ENCODE measurements around the gene RAB3D. TPM values are rescaled to one million over a fixed set of nuclear protein-coding genes. Genes with fewer than 3 reads are reported as not detected.

Gene RAB3D
- total RNA-seq, 1 experiment from 2014 or later, result 0.86 TPM

GRCh38 chr19:11296264-11296663, 43.2 kb downstream of the RAB3D start:
- DNase-seq (ENCODE audit: low read depth), result no peak

GRCh38 chr19:11295665-11296245, 43.7 kb downstream of the RAB3D start, which contains the start of gene TSPAN16:
Gene TSPAN16, plus strand, starts transcription at chr19:11296160. Its CDS starts 138 bp downstream, at chr19:11296298.
- no peak for DNase-seq (ENCODE audit: low read depth)

GRCh38 chr19:11295180-11295579, 44.3 kb downstream of the RAB3D start:
- no peak for DNase-seq (ENCODE audit: low read depth)

GRCh38 chr19:11293433-11294389, 45.7 kb downstream of the RAB3D start:
- DNase-seq (ENCODE audit: low read depth), result peak; percentile 96

GRCh38 chr19:11291991-11292390, 47.5 kb downstream of the RAB3D start:
- DNase-seq (ENCODE audit: low read depth), result no peak

- DNase-seq (ENCODE audit: low read depth), result no peak
Observed at GRCh38 chr19:11291415-11291814, 48.0 kb downstream of the RAB3D start.

- no peak for DNase-seq (ENCODE audit: low read depth)
Observed at GRCh38 chr19:11290256-11290655, 49.2 kb downstream of the RAB3D start.

- no peak for DNase-seq (ENCODE audit: low read depth)
Observed at GRCh38 chr19:11288349-11288748, 51.1 kb downstream of the RAB3D start.

GRCh38 chr19:11286312-11286974, 53.0 kb downstream of the RAB3D start:
- peak; percentile 50 for DNase-seq (ENCODE audit: low read depth)

- DNase-seq (ENCODE audit: low read depth), result no peak
Observed at GRCh38 chr19:11284515-11284914, 54.9 kb downstream of the RAB3D start.

GRCh38 chr19:11281356-11282049, 58.0 kb downstream of the RAB3D start:
- no peak for DNase-seq (ENCODE audit: low read depth)

- peak; percentile 43 for DNase-seq (ENCODE audit: low read depth)
Observed at GRCh38 chr19:11279505-11280236, 59.8 kb downstream of the RAB3D start.

- no peak for DNase-seq (ENCODE audit: low read depth)
Observed at GRCh38 chr19:11278670-11279069, 60.8 kb downstream of the RAB3D start.

- no peak for DNase-seq (ENCODE audit: low read depth)
Observed at GRCh38 chr19:11274533-11275086, 64.8 kb downstream of the RAB3D start.

- DNase-seq (ENCODE audit: low read depth), result no peak
Observed at GRCh38 chr19:11273989-11274388, 65.5 kb downstream of the RAB3D start.

GRCh38 chr19:11273296-11273695, 66.2 kb downstream of the RAB3D start:
- DNase-seq (ENCODE audit: low read depth), result no peak

Other genes with a start within 250 kb of the RAB3D start
- gene SPC24, start 183.9 kb downstream of the RAB3D start, total RNA-seq (2014; rRNA removed; shearing (Covaris generic)), result 54.7 and 94.6 TPM in 2 replicates
- gene KANK2, start 142.1 kb downstream of the RAB3D start, total RNA-seq (2014; rRNA removed; shearing (Covaris generic)), result 49.0 and 75.1 TPM in 2 replicates
- not detected in 2 replicates for gene ANGPTL8, start 100.0 kb downstream of the RAB3D start, total RNA-seq (2014; rRNA removed; shearing (Covaris generic))
- gene DOCK6, start 77.1 kb downstream of the RAB3D start, total RNA-seq (2014; rRNA removed; shearing (Covaris generic)), result 2.9 and 4.3 TPM in 2 replicates
- not detected in 2 replicates for gene TSPAN16, start 43.5 kb downstream of the RAB3D start, total RNA-seq (2014; rRNA removed; shearing (Covaris generic))
- gene TMEM205, start 6.6 kb upstream of the RAB3D start, total RNA-seq (2014; rRNA removed; shearing (Covaris generic)), result 124 and 181 TPM in 2 replicates
- 0.63 and 0.68 TPM in 2 replicates for gene CCDC159, start 6.9 kb upstream of the RAB3D start, total RNA-seq (2014; rRNA removed; shearing (Covaris generic))
- 5.2 and 12.1 TPM in 2 replicates for gene PLPPR2, start 15.8 kb upstream of the RAB3D start, total RNA-seq (2014; rRNA removed; shearing (Covaris generic))
- 0.57 and 1.4 TPM in 2 replicates for gene SWSAP1, start 35.0 kb upstream of the RAB3D start, total RNA-seq (2014; rRNA removed; shearing (Covaris generic))
- gene EPOR, start 44.7 kb upstream of the RAB3D start, total RNA-seq (2014; rRNA removed; shearing (Covaris generic)), result 1.7 and 2.8 TPM in 2 replicates
- gene RGL3, start 79.7 kb upstream of the RAB3D start, total RNA-seq (2014; rRNA removed; shearing (Covaris generic)), result not detected in 2 replicates
- gene ODAD3, start 95.5 kb upstream of the RAB3D start, total RNA-seq (2014; rRNA removed; shearing (Covaris generic)), result not detected in 2 replicates
- 83.6 and 85.8 TPM in 2 replicates for gene PRKCSH, start 96.0 kb upstream of the RAB3D start, total RNA-seq (2014; rRNA removed; shearing (Covaris generic))
- gene ELAVL3, start 141.4 kb upstream of the RAB3D start, total RNA-seq (2014; rRNA removed; shearing (Covaris generic)), result not detected in 2 replicates
- 6.3 and 10.3 TPM in 2 replicates for gene ZNF653, start 166.2 kb upstream of the RAB3D start, total RNA-seq (2014; rRNA removed; shearing (Covaris generic))
- 66.3 and 96.0 TPM in 2 replicates for gene ECSIT, start 189.5 kb upstream of the RAB3D start, total RNA-seq (2014; rRNA removed; shearing (Covaris generic))
- gene CNN1, start 199.2 kb upstream of the RAB3D start, total RNA-seq (2014; rRNA removed; shearing (Covaris generic)), result 7.2 and 9.3 TPM in 2 replicates
- gene ELOF1, start 219.6 kb upstream of the RAB3D start, total RNA-seq (2014; rRNA removed; shearing (Covaris generic)), result 79.0 and 99.9 TPM in 2 replicates
- 0.45 and 0.97 TPM in 2 replicates for gene ACP5, start 238.0 kb upstream of the RAB3D start, total RNA-seq (2014; rRNA removed; shearing (Covaris generic))